HEK293 (cell line): ENCODE measurements around the gene GALNT10.

Experiments used
- BCL11A ChIP-seq: fragments of 450-650 bp; formaldehyde crosslinking; IDR thresholded peaks from 2 replicates; pipeline ENCODE4 v1.5.1; 2016; ENCODE audit warnings: low read depth, missing biosample characterization, missing genetic modification characterization
- GFI1B ChIP-seq: fragments of 450-650 bp; formaldehyde crosslinking; IDR thresholded peaks from 2 replicates; pipeline ENCODE4 v1.5.1; 2016; ENCODE audit warnings: missing biosample characterization, missing genetic modification characterization
- HOXC10 ChIP-seq: sonication (generic); formaldehyde crosslinking; IDR thresholded peaks from 2 replicates; pipeline ENCODE4 v1.8.1; 2023; ENCODE audit warnings: mild to moderate bottlenecking, missing genetic modification reagents
- KLF16 ChIP-seq: fragments of 450-650 bp; formaldehyde crosslinking; IDR thresholded peaks from 2 replicates; pipeline ENCODE4 v1.5.1; 2017; ENCODE audit warnings: missing biosample characterization, missing genetic modification characterization
- KLF7 ChIP-seq: fragments of 450-650 bp; formaldehyde crosslinking; IDR thresholded peaks from 2 replicates; pipeline ENCODE4 v1.5.1; 2016; ENCODE audit warnings: missing biosample characterization, missing genetic modification characterization, borderline replicate concordance
- PRDM2 ChIP-seq: fragments of 450-650 bp; formaldehyde crosslinking; IDR thresholded peaks from 2 replicates; pipeline ENCODE4 v1.5.1; 2016; ENCODE audit warnings: missing biosample characterization, missing genetic modification characterization, borderline replicate concordance
- SCRT1 ChIP-seq: fragments of 450-650 bp; formaldehyde crosslinking; IDR thresholded peaks from 2 replicates; pipeline ENCODE4 v1.5.1; 2016; ENCODE audit warnings: missing biosample characterization, missing genetic modification characterization, borderline replicate concordance
- SP3 ChIP-seq: fragments of 450-650 bp; formaldehyde crosslinking; IDR thresholded peaks from 2 replicates; pipeline ENCODE4 v1.5.1; 2016; ENCODE audit warnings: missing biosample characterization, missing genetic modification characterization
- ZEB2 ChIP-seq: fragments of 450-650 bp; formaldehyde crosslinking; IDR thresholded peaks from 2 replicates; pipeline ENCODE4 v1.5.1; 2016; ENCODE audit warnings: missing biosample characterization, missing genetic modification characterization
- ZFP69B ChIP-seq: fragments of 450-650 bp; formaldehyde crosslinking; IDR thresholded peaks from 2 replicates; pipeline ENCODE4 v1.5.1; 2016; ENCODE audit warnings: missing biosample characterization, missing genetic modification characterization
- ZNF10 ChIP-seq: fragments of 450-650 bp; formaldehyde crosslinking; IDR thresholded peaks from 2 replicates; pipeline ENCODE4 v1.5.1; 2017; ENCODE audit warnings: missing biosample characterization, missing genetic modification characterization
- ZNF18 ChIP-seq: fragments of 450-650 bp; formaldehyde crosslinking; IDR thresholded peaks from 2 replicates; pipeline ENCODE4 v1.5.1; 2016; ENCODE audit warnings: missing biosample characterization, missing genetic modification characterization
- ZNF223 ChIP-seq: fragments of 450-650 bp; formaldehyde crosslinking; IDR thresholded peaks from 2 replicates; pipeline ENCODE4 v1.5.1; 2016; ENCODE audit warnings: missing biosample characterization, missing genetic modification characterization
- ZNF416 ChIP-seq: fragments of 450-650 bp; formaldehyde crosslinking; IDR thresholded peaks from 2 replicates; pipeline ENCODE4 v1.5.1; 2016; ENCODE audit warnings: missing biosample characterization, missing genetic modification characterization
- ZNF510 ChIP-seq: fragments of 450-650 bp; formaldehyde crosslinking; IDR thresholded peaks from 2 replicates; pipeline ENCODE4 v1.5.1; 2018; ENCODE audit warnings: mild to moderate bottlenecking, missing genetic modification characterization, missing biosample characterization; ENCODE audit not compliant: insufficient replicate concordance
- ZNF521 ChIP-seq: fragments of 450-650 bp; formaldehyde crosslinking; IDR thresholded peaks from 2 replicates; pipeline ENCODE4 v1.5.1; 2017; ENCODE audit warnings: missing biosample characterization, mild to moderate bottlenecking, missing genetic modification characterization
- ZNF596 ChIP-seq: fragments of 450-650 bp; IDR thresholded peaks from 2 replicates; pipeline ENCODE4 v1.5.0; 2018; ENCODE audit warnings: missing biosample characterization, mild to moderate bottlenecking, missing genetic modification characterization, moderate library complexity
- ZNF610 ChIP-seq: fragments of 450-650 bp; formaldehyde crosslinking; IDR thresholded peaks from 2 replicates; pipeline ENCODE4 v1.5.1; 2016; ENCODE audit warnings: missing biosample characterization, missing genetic modification characterization, borderline replicate concordance
- ZNF621 ChIP-seq: fragments of 450-650 bp; formaldehyde crosslinking; IDR thresholded peaks from 2 replicates; pipeline ENCODE4 v1.5.1; 2017; ENCODE audit warnings: missing biosample characterization, missing genetic modification characterization
- ZNF629 ChIP-seq: fragments of 450-650 bp; formaldehyde crosslinking; IDR thresholded peaks from 2 replicates; pipeline ENCODE4 v1.5.1; 2017; ENCODE audit warnings: missing biosample characterization, missing genetic modification characterization
- ZNF645 ChIP-seq: fragments of 450-650 bp; formaldehyde crosslinking; IDR thresholded peaks from 2 replicates; pipeline ENCODE4; 2016; ENCODE audit warnings: missing biosample characterization, missing genetic modification characterization
- ZNF654 ChIP-seq: fragments of 450-650 bp; formaldehyde crosslinking; IDR thresholded peaks from 2 replicates; pipeline ENCODE4 v1.5.1; 2016; ENCODE audit warnings: low read depth, missing biosample characterization, missing genetic modification characterization
- ZNF664 ChIP-seq: fragments of 450-650 bp; formaldehyde crosslinking; IDR thresholded peaks from 2 replicates; pipeline ENCODE4 v1.5.1; 2016; ENCODE audit warnings: missing biosample characterization, missing genetic modification characterization
- ZNF677 ChIP-seq: fragments of 450-650 bp; IDR thresholded peaks from 2 replicates; pipeline ENCODE4 v1.5.0; 2018; ENCODE audit warnings: missing biosample characterization, mild to moderate bottlenecking, missing genetic modification characterization, moderate library complexity
- ZNF776 ChIP-seq: fragments of 450-650 bp; formaldehyde crosslinking; IDR thresholded peaks from 2 replicates; pipeline ENCODE4 v1.5.0; 2017; ENCODE audit warnings: missing biosample characterization, missing genetic modification characterization, borderline replicate concordance
- ZNF791 ChIP-seq: fragments of 450-650 bp; formaldehyde crosslinking; IDR thresholded peaks from 2 replicates; pipeline ENCODE4 v1.5.1; 2016; ENCODE audit warnings: missing biosample characterization, missing genetic modification characterization
- ZNF843 ChIP-seq: fragments of 450-650 bp; formaldehyde crosslinking; IDR thresholded peaks from 2 replicates; pipeline ENCODE4 v1.5.1; 2016; ENCODE audit warnings: missing biosample characterization, missing genetic modification characterization
- ZSCAN4 ChIP-seq: fragments of 450-650 bp; formaldehyde crosslinking; IDR thresholded peaks from 2 replicates; pipeline ENCODE4 v1.5.1; 2017; ENCODE audit warnings: missing biosample characterization, missing genetic modification characterization
- ZSCAN5A ChIP-seq: fragments of 450-650 bp; formaldehyde crosslinking; IDR thresholded peaks from 2 replicates; pipeline ENCODE4 v1.5.1; 2016; ENCODE audit warnings: missing biosample characterization, missing genetic modification characterization
- ZXDB ChIP-seq: fragments of 450-650 bp; formaldehyde crosslinking; IDR thresholded peaks from 2 replicates; pipeline ENCODE4 v1.5.1; 2016; ENCODE audit warnings: missing biosample characterization, missing genetic modification characterization

The GALNT10 gene

GRCh38 chr5:154397652-154398406 lies 207.3 kb downstream of the GALNT10 start (continued):
- peak; percentile 98 for TF ChIP-seq ZNF677 (tag by site-specific recombination)
- TF ChIP-seq ZEB2 (tag by site-specific recombination) = peak; percentile 74; the same call in 1 of the 2 replicates
- TF ChIP-seq ZNF223 = no peak
- 0 out of 2 replicates have a peak, but pooled peaks have one; percentile 38 for TF ChIP-seq SCRT1 (tag by site-specific recombination)
- TF ChIP-seq ZNF629 = no peak
- TF ChIP-seq HOXC10 (CRISPR knock-in tag) = no peak
- TF ChIP-seq ZNF791 = no peak
- TF ChIP-seq ZNF596 (tag by site-specific recombination) = no peak
- TF ChIP-seq ZNF621 (tag by site-specific recombination) = no peak
- no peak for TF ChIP-seq KLF16 (tag by site-specific recombination)
- TF ChIP-seq ZSCAN4 (tag by site-specific recombination) = no peak
- TF ChIP-seq ZNF645 (tag by site-specific recombination) = no peak
- no peak for TF ChIP-seq ZNF521 (tag by site-specific recombination)
- TF ChIP-seq ZFP69B (tag by site-specific recombination) = no peak
- TF ChIP-seq SP3 = no peak
- no peak for TF ChIP-seq ZNF776 (tag by site-specific recombination)
- TF ChIP-seq BCL11A (tag by site-specific recombination) = no peak
- peak; percentile 96 for TF ChIP-seq ZNF10 (tag by site-specific recombination)
- TF ChIP-seq ZNF654 (tag by site-specific recombination) = no peak
- no peak for TF ChIP-seq GFI1B (tag by site-specific recombination)
- TF ChIP-seq ZNF843 = peak; percentile 90
- TF ChIP-seq ZNF610 (tag by site-specific recombination) = 0 out of 2 replicates have a peak, but pooled peaks have one; percentile 28
- TF ChIP-seq ZSCAN5A (tag by site-specific recombination) = no peak
- no peak for TF ChIP-seq KLF7 (tag by site-specific recombination)
- no peak for TF ChIP-seq ZNF510 (tag by site-specific recombination)
- TF ChIP-seq PRDM2 (tag by site-specific recombination) = no peak
- no peak for TF ChIP-seq ZNF664 (tag by site-specific recombination)
- TF ChIP-seq ZNF416 (tag by site-specific recombination) = no peak
- TF ChIP-seq ZNF18 (tag by site-specific recombination) = no peak
- peak; percentile 59; the same call in 1 of the 2 replicates for TF ChIP-seq ZXDB (tag by site-specific recombination)
